HCT116 (cell line): ENCODE data around the gene SNORC. TPM values are rescaled to one million over a fixed set of nuclear protein-coding genes. Genes with fewer than 3 reads are reported as not detected.

ENCODE experiments used
- ATAC-seq: fragments of 200-7000 bp; cut with Tn5 transposase; 2 replicates; pipeline ENCODE4 v1.9.1; 2020; ENCODE audit warnings: mild to moderate bottlenecking, moderate library complexity
- BruUV-seq: library from RNA; stranded (reverse); fragments of 400-500 nt; replicated peaks from 2 replicates; lab custom pipeline; 2021; lab: Mats Ljungman, UMichigan
- CTCF ChIA-PET: fragments of 300-600 bp; sonication (Branson Sonifier 250); formaldehyde crosslinking; loops from one replicate; lab custom pipeline; 2021; ENCODE audit warnings: antibody characterized with exemption; lab: Charles Lee
- POLR2A ChIA-PET: fragments of 300-600, 350-600 bp; sonication (Branson Sonifier 250); formaldehyde crosslinking; loops from one replicate; lab custom pipeline; 2021; ENCODE audit warnings: antibody characterized with exemption; lab: Charles Lee
- RAD21 ChIA-PET, 2 experiments: fragments of 300-600 bp; sonication (Branson Sonifier 250); formaldehyde crosslinking; loops; one replicate each; lab custom pipeline; 2023; ENCODE audit warnings: low total read pairs in 2 of 2; ENCODE audit not compliant: uncharacterized antibody in 2 of 2, unreplicated experiment in 2 of 2, low non-redundant PET in 1 of 2; lab: Charles Lee
- DNase-seq: peaks from one replicate; pipeline ENCODE4 v3.0.0-alpha.2; 2010; ENCODE audit warnings: low read depth, low spot score
- H2AFZ ChIP-seq: fragments of 200-600 bp; shearing (Covaris generic), sonication (generic); 2 replicates; pipeline ENCODE4 v1.6.1; 2017; ENCODE audit warnings: low read depth, mixed run types, mixed read lengths, antibody characterized with exemption, low read length; ENCODE audit not compliant: poor library complexity, severe bottlenecking
- H3K27ac ChIP-seq: 2 replicates; pipeline ENCODE4 v1.5.1; 2012; ENCODE audit warnings: low read depth, low read length
- H3K27me3 ChIP-seq: fragments of 200-600 bp; sonication (generic); 2 replicates; pipeline ENCODE4 v1.6.1; 2016; ENCODE audit warnings: mixed run types, low read length, mixed read lengths; ENCODE audit not compliant: insufficient read depth
- H3K36me3 ChIP-seq, 2 experiments: fragments of 200-500 bp in 1 of 2; fragments of 200-600 bp in 1 of 2; sonication (Bioruptor generic) in 1 of 2; sonication (generic) in 1 of 2; 2 replicates each; pipeline versions ENCODE4 v1.5.1 to v1.6.1; 2014 to 2016; ENCODE audit warnings: low read length in 2 of 2, inconsistent platforms in 1 of 2, mixed read lengths in 1 of 2, mixed run types in 1 of 2; ENCODE audit not compliant: insufficient read depth in 2 of 2, control insufficient read depth in 1 of 2
- H3K4me1 ChIP-seq, 2 experiments: fragments of 200-600 bp in 1 of 2; sonication (generic) in 1 of 2; 2 replicates each; pipeline versions ENCODE4 v1.5.1 to v1.6.1; 2012 to 2017; ENCODE audit warnings: low read length in 2 of 2, inconsistent platforms in 1 of 2, mild to moderate bottlenecking in 1 of 2, mixed read lengths in 1 of 2, mixed run types in 1 of 2, moderate library complexity in 1 of 2; ENCODE audit not compliant: insufficient read depth in 2 of 2, control insufficient read depth in 1 of 2
- H3K4me2 ChIP-seq: fragments of 200-600 bp; sonication (generic); 2 replicates; pipeline ENCODE4 v1.6.1; 2017; ENCODE audit warnings: mixed run types, low read length, mixed read lengths
- H3K4me3 ChIP-seq, 2 experiments: fragments of 200-600 bp in 1 of 2; sonication (generic) in 1 of 2; replicated peaks in 1 of 2; 2 replicates each; pipeline ENCODE4 v1.5.1; 2011 to 2016; ENCODE audit warnings: low read length in 2 of 2, control low read depth in 1 of 2, low read depth in 1 of 2, mild to moderate bottlenecking in 1 of 2, mixed read lengths in 1 of 2, mixed run types in 1 of 2
- H3K79me2 ChIP-seq: fragments of 200-600 bp; sonication (generic); 2 replicates; pipeline ENCODE4 v1.6.1; 2017; ENCODE audit warnings: mild to moderate bottlenecking, mixed run types, low read length, moderate library complexity, mixed read lengths; ENCODE audit not compliant: insufficient read depth
- H3K9ac ChIP-seq: fragments of 200-600 bp; sonication (generic); 2 replicates; pipeline ENCODE4 v1.6.1; 2016; ENCODE audit warnings: low read length, mixed read lengths
- H3K9me2 ChIP-seq: fragments of 200-600 bp; sonication (generic), shearing (Covaris generic); 2 replicates; pipeline ENCODE4 v1.6.1; 2017; ENCODE audit warnings: mixed run types, mild to moderate bottlenecking, moderate library complexity; ENCODE audit not compliant: insufficient read depth
- H3K9me3 ChIP-seq, 2 experiments: fragments of 200-500 bp in 1 of 2; fragments of 200-600 bp in 1 of 2; sonication (Bioruptor generic) in 1 of 2; sonication (generic) in 1 of 2; 2 replicates each; pipeline ENCODE4 v1.6.1; 2014 to 2017; ENCODE audit warnings: low read length in 2 of 2, mixed read lengths in 2 of 2, inconsistent platforms in 1 of 2, low read depth in 1 of 2, mild to moderate bottlenecking in 1 of 2, mixed run types in 1 of 2, moderate library complexity in 1 of 2; ENCODE audit not compliant: control insufficient read depth in 1 of 2, insufficient read depth in 1 of 2
- H4K20me1 ChIP-seq: fragments of 200-600 bp; sonication (generic), shearing (Covaris generic); 2 replicates; pipeline ENCODE4 v1.6.1; 2017; ENCODE audit warnings: mixed run types, mild to moderate bottlenecking, moderate library complexity; ENCODE audit not compliant: insufficient read depth
- EZH2 ChIP-seq: fragments of 200-600 bp; sonication (generic); IDR thresholded peaks from 2 replicates; pipeline ENCODE4 v1.6.1; 2017; ENCODE audit warnings: antibody characterized with exemption, mixed run types
- EZH2phosphoT487 ChIP-seq: fragments of 200-600 bp; IDR thresholded peaks from 2 replicates; pipeline ENCODE4 v1.6.1; 2018; ENCODE audit warnings: antibody characterized with exemption, borderline replicate concordance
- POLR2A ChIP-seq: IDR thresholded peaks from 2 replicates; pipeline ENCODE4 v1.7.0; 2011; ENCODE audit warnings: borderline replicate concordance; ENCODE audit not compliant: insufficient read depth, insufficient read length; ENCODE audit errors: extremely low read depth
- RAD21 ChIP-seq: IDR thresholded peaks from 2 replicates; pipeline ENCODE4 v1.6.1; 2012; ENCODE audit warnings: low read depth, mild to moderate bottlenecking
- SP1 ChIP-seq: IDR thresholded peaks from 2 replicates; pipeline ENCODE4 v1.6.1; 2012; ENCODE audit warnings: low read depth
- SRF ChIP-seq: IDR thresholded peaks from 2 replicates; pipeline ENCODE4 v1.6.1; 2012; ENCODE audit warnings: low read depth
- ZFX ChIP-seq: fragments of 450-650 bp; IDR thresholded peaks from 2 replicates; pipeline ENCODE4 v1.6.1; 2017
- ZNF274 ChIP-seq: fragments of 200-500 bp; sonication (Bioruptor generic); IDR thresholded peaks from 2 replicates; pipeline ENCODE4 v1.6.1; 2014; ENCODE audit warnings: mild to moderate bottlenecking, low read depth, low read length, inconsistent platforms
- intact Hi-C: fragments of 100-400 bp; cut with micrococcal nuclease; formaldehyde crosslinking; loops from 2 replicates; pipeline ENCODE4 v1.10.0; 2022
- total RNA-seq: library from RNA; stranded (reverse); gene quantifications from one replicate; pipeline ENCODE4 v1.2.1, GENCODE V29; 2021; ENCODE audit not compliant: unreplicated experiment
- TF ChIP-seq, protein P1 (sequence below): IDR thresholded peaks from 2 replicates; pipeline ENCODE4 v1.6.1; 2012
- TF ChIP-seq, protein P2 (sequence below): IDR thresholded peaks from 2 replicates; pipeline ENCODE4 v1.6.1; 2012
- TF ChIP-seq, protein P3 (sequence below): IDR thresholded peaks from 2 replicates; pipeline ENCODE4 v1.6.1; 2012; ENCODE audit warnings: low read depth

SNORC gene
- total RNA-seq, 1 experiment from 2014 or later = 14.0 TPM

- no peak for TF ChIP-seq EZH2
- TF ChIP-seq, all 23 proteins: peak for 0
Measured at GRCh38 chr2:232882505-232883115, 12.5 kb downstream of the SNORC start (continued).

DNA sequence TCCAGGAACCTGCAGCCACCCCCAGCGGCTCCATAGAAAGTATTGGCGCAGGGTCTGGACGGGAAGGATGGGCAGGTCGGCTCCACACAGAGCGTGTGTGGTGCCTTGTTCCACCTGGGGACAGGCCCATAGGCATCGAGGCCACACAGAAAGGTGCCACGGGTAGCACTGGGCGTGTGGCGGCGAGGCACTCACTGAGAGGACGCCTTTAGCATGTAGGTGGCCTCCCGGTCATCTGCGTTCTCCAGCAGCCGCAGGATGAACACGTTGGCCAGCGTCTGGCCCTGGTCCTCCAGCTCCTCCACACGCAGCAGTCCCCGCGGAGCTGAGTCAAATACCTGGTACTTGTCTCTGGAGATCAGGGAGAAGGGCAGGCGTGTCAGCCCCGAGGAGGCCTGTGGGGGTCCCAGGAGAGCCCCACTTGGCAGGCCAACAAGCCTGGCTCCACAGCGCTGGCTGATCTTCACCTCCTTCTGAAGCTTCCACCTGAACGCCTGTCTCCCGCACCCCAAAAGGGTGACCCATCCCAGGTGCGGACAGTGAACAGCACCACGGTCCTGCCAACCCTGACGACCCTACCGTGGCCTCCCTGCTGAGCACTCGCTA is 13.2 kb downstream of the SNORC start:
- Histone ChIP-seq H3K27ac (no peak overlapping the region), H3K4me1 (no peaks in the 10 kb centered on the region), H3K27me3 (no peaks in the 10 kb centered on the region), H3K9me2 (no peaks in the 10 kb centered on the region), H3K4me2 (no peak overlapping the region), H4K20me1 (no peaks in the 10 kb centered on the region), H3K9me3 (no peaks in the 10 kb centered on the region), H3K9ac (no peak overlapping the region), H3K4me3 (no peak overlapping the region), H2AFZ (no peak overlapping the region), H3K79me2 (no peaks in the 10 kb centered on the region), H3K36me3 (no peaks in the 10 kb centered on the region)
- RAD21 ChIA-PET = no interaction called here
- ATAC-seq = no peak
- TF ChIP-seq POLR2A = no peak
- TF ChIP-seq ZNF274 = no peak
- TF ChIP-seq ZFX = no peak
- TF ChIP-seq, protein P1, sequence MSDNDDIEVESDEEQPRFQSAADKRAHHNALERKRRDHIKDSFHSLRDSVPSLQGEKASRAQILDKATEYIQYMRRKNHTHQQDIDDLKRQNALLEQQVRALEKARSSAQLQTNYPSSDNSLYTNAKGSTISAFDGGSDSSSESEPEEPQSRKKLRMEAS = no peak
- DNase-seq = no peak
- BruUV-seq = no TSS peak
- CTCF ChIA-PET = no interaction called here
- POLR2A ChIA-PET = interaction anchor here (1.2 kb wide), 1 partner anchor 8 kb away, joined by 4 read pairs; no protein-coding TSS in a partner anchor
- intact Hi-C loops = no loop called here

- ChIA-PET RAD21 (no interaction called here), POLR2A (no interaction called here), CTCF (interaction anchor here (1.1 to 1.2 kb wide), 2 partner anchors 30 to 145 kb away, joined by 3 read pairs; no protein-coding TSS in a partner anchor)
- DNase-seq (no peak), ATAC-seq (no peak)
- Histone ChIP-seq H3K9me3 (no peaks in the 10 kb centered on the region), H3K4me1 (no peaks in the 10 kb centered on the region), H3K4me3 (no peak overlapping the region), H4K20me1 (no peaks in the 10 kb centered on the region), H3K27me3 (no peaks in the 10 kb centered on the region), H3K79me2 (no peaks in the 10 kb centered on the region), H3K4me2 (no peak overlapping the region), H3K27ac (no peak overlapping the region), H3K9me2 (no peaks in the 10 kb centered on the region), H3K9ac (no peak overlapping the region), H2AFZ (no peak overlapping the region), H3K36me3 (no peaks in the 10 kb centered on the region)
- intact Hi-C loops = no loop called here
- BruUV-seq = no TSS peak
- no peak for TF ChIP-seq EZH2phosphoT487
- TF ChIP-seq SP1 = no peak
- TF ChIP-seq, protein P2, sequence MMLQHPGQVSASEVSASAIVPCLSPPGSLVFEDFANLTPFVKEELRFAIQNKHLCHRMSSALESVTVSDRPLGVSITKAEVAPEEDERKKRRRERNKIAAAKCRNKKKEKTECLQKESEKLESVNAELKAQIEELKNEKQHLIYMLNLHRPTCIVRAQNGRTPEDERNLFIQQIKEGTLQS = no peak
- TF ChIP-seq, protein P3, sequence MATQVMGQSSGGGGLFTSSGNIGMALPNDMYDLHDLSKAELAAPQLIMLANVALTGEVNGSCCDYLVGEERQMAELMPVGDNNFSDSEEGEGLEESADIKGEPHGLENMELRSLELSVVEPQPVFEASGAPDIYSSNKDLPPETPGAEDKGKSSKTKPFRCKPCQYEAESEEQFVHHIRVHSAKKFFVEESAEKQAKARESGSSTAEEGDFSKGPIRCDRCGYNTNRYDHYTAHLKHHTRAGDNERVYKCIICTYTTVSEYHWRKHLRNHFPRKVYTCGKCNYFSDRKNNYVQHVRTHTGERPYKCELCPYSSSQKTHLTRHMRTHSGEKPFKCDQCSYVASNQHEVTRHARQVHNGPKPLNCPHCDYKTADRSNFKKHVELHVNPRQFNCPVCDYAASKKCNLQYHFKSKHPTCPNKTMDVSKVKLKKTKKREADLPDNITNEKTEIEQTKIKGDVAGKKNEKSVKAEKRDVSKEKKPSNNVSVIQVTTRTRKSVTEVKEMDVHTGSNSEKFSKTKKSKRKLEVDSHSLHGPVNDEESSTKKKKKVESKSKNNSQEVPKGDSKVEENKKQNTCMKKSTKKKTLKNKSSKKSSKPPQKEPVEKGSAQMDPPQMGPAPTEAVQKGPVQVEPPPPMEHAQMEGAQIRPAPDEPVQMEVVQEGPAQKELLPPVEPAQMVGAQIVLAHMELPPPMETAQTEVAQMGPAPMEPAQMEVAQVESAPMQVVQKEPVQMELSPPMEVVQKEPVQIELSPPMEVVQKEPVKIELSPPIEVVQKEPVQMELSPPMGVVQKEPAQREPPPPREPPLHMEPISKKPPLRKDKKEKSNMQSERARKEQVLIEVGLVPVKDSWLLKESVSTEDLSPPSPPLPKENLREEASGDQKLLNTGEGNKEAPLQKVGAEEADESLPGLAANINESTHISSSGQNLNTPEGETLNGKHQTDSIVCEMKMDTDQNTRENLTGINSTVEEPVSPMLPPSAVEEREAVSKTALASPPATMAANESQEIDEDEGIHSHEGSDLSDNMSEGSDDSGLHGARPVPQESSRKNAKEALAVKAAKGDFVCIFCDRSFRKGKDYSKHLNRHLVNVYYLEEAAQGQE = no peak
- TF ChIP-seq, protein P1 = no peak
- no peak for TF ChIP-seq RAD21
- no peak for TF ChIP-seq SRF
Measured at GRCh38 chr2:232884001-232884421, 13.9 kb downstream of the SNORC start.
